NCI-H774 (cell line): Measurements from ENCODE around the gene KRTAP26-1.

Source experiments
- DNase-seq: peaks from one replicate; lab custom pipeline; 2025; lab: John Stamatoyannopoulos, UW

KRTAP26-1 gene

DNA sequence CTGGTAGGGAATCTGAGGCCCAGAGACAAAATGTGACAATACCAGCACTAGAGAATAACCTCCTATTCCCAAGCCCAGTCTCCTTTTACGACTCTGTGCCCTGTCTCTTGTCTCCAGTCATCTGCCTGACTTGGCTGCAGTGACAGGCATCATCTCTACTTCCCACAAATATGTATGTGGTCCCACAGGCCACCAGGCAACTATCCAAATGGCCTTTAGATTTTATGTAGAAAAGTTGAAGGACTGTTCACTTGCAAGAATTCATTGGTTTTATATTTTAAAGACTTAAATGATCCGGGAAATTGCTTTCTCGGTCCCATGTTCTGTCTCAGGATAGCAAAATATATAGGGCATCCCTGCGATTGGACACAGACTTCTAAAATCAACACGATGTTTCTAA lies 49.0 kb downstream of the KRTAP26-1 start:
- no peak for DNase-seq

- no peak for DNase-seq
Observed at GRCh38 chr21:30269803-30270530, 50.1 kb downstream of the KRTAP26-1 start.
